Measurements from ENCODE around the gene ZBTB46.

ZBTB46 gene

GRCh38 chr20:63744158-63744557 lies 86.9 kb downstream of the ZBTB46 start:
- DNase-seq, result no peak

- no peak for DNase-seq
Measured at GRCh38 chr20:63743210-63743970, 87.7 kb downstream of the ZBTB46 start.

GRCh38 chr20:63742381-63743024 lies 88.6 kb downstream of the ZBTB46 start:
- DNase-seq, result no peak

GRCh38 chr20:63741676-63742380 lies 89.2 kb downstream of the ZBTB46 start:
- no peak for DNase-seq

GRCh38 chr20:63741354-63741675 lies 89.7 kb downstream of the ZBTB46 start:
- DNase-seq, result no peak

- peak; percentile 90 for DNase-seq
Measured at GRCh38 chr20:63740627-63741353, 90.3 kb downstream of the ZBTB46 start.

GRCh38 chr20:63740070-63740626 lies 90.9 kb downstream of the ZBTB46 start:
- no peak for DNase-seq

GRCh38 chr20:63739130-63740069 lies 91.7 kb downstream of the ZBTB46 start, which contains the start of gene SLC2A4RG:
Gene SLC2A4RG (plus strand): TSS chr20:63739776. CDS start chr20:63739913, 137 bp downstream.
- peak; percentile 81 for DNase-seq

GRCh38 chr20:63738687-63739129 lies 92.4 kb downstream of the ZBTB46 start:
- no peak for DNase-seq

GRCh38 chr20:63737945-63738686 lies 92.9 kb downstream of the ZBTB46 start:
- peak; percentile 47 for DNase-seq

GRCh38 chr20:63737695-63737944 lies 93.4 kb downstream of the ZBTB46 start:
- DNase-seq, result no peak

GRCh38 chr20:63736893-63737694 lies 94.0 kb downstream of the ZBTB46 start:
- no peak for DNase-seq

GRCh38 chr20:63735859-63736718 lies 95.0 kb downstream of the ZBTB46 start, which contains the start of gene LIME1:
Gene LIME1 (plus strand): TSS chr20:63736664. CDS start chr20:63737550, 886 bp downstream.
- DNase-seq, result peak; percentile 59

GRCh38 chr20:63734946-63735858 lies 95.9 kb downstream of the ZBTB46 start:
- no peak for DNase-seq

- DNase-seq, result no peak
Measured at GRCh38 chr20:63734111-63734945, 96.7 kb downstream of the ZBTB46 start.

- DNase-seq, result no peak
Measured at GRCh38 chr20:63733579-63734081, 97.4 kb downstream of the ZBTB46 start.

GRCh38 chr20:63733117-63733516 lies 97.9 kb downstream of the ZBTB46 start:
- DNase-seq, result no peak

Measured in retina (tissue), 1 donor.